ENCODE measurements around the gene SRGAP1. TPM values are rescaled to one million over a fixed set of nuclear protein-coding genes. Genes with fewer than 3 reads are reported as not detected.
A peak's percentile ranks its signal among the peaks of the same experiment; 100 is the strongest.

Gene SRGAP1
- total RNA-seq, 4 donors from 2014 or later: 7.6 to 17.5 (median 14.6) TPM

DNA sequence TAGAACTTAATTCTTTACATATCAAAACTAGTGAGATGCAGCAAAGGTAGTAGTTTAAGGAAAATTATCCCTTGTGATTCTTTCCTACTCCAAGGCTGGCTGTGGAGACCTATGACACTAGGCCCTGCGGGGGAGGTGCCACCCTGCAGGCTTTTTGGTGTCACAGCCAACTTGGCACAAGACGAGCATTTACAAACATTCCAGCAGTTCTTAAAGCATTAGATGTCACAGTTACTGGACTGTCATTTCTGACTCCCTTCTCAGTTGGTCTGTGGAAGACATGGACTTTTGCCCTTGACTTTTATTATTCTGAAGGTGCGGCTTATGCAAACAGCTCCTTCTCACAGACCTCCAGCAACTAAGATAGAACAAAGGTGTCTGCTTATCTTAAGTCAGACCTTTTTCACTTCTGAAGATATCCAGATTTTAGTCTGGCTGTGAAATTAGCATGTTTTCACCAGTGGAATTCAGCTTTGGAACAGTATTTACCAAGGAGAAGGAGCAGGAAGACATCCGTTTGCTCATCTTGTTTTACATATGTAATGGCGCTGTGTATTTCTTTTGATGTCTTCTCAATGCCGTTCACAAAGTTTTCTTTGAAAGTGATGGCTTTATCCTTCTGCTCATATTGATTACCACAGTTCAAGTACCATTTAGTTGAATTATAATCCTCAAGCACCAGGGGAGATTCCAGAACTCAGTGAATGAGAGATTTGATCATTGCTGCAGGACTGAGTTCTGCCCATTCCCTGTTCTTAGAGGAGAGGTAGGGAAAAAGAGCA, 17.9 kb downstream of the SRGAP1 start:
- intact Hi-C loops (cut with DNase I): no loop called here
- no peak for DNase-seq (ENCODE audit: extremely low spot score)
- WGBS: 70% methylated on average over 6 of the region's 6 CpGs
- Histone ChIP-seq H3K4me3 (no peak overlapping the region), H3K36me3 (no peaks in the 10 kb centered on the region), H3K27ac (replicated peaks in 1 of 4) (no peak overlapping the region), H3K9me3 (no peaks in the 10 kb centered on the region), H3K27me3 (no peaks in the 10 kb centered on the region), H3K4me1 (peaks cover 6 to 34% (median 24%) of the 10 kb centered on the region in 4 donors)
- TF ChIP-seq, protein P1, sequence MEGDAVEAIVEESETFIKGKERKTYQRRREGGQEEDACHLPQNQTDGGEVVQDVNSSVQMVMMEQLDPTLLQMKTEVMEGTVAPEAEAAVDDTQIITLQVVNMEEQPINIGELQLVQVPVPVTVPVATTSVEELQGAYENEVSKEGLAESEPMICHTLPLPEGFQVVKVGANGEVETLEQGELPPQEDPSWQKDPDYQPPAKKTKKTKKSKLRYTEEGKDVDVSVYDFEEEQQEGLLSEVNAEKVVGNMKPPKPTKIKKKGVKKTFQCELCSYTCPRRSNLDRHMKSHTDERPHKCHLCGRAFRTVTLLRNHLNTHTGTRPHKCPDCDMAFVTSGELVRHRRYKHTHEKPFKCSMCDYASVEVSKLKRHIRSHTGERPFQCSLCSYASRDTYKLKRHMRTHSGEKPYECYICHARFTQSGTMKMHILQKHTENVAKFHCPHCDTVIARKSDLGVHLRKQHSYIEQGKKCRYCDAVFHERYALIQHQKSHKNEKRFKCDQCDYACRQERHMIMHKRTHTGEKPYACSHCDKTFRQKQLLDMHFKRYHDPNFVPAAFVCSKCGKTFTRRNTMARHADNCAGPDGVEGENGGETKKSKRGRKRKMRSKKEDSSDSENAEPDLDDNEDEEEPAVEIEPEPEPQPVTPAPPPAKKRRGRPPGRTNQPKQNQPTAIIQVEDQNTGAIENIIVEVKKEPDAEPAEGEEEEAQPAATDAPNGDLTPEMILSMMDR (IDR thresholded peaks at IDR 0.05): no peak
- TF ChIP-seq POLR2A (IDR thresholded peaks at IDR 0.05; ENCODE audit: low read depth) (no peak), EP300 (IDR thresholded peaks at IDR 0.05) (no peak), POLR2AphosphoS5 (IDR thresholded peaks at IDR 0.05) (no peak)

DNA sequence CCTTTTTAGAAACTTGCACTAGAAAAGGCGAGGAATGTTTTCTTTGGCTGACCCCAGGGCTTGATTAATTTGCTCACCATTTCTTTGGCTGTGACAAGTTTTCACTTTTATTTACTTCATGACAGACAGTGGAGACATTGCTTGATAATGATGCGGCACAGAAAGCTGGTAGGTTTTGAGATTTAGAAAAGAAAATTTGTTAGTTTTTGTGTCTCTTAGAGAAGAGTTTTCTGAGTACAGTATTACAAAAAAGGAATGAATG, 18.4 kb downstream of the SRGAP1 start:
- peak; percentile 8 for DNase-seq (ENCODE audit: extremely low spot score)
- no peaks in the 10 kb centered on the region for H3K9me3 ChIP-seq
- no peaks in the 10 kb centered on the region for H3K36me3 ChIP-seq
- intact Hi-C loops (cut with DNase I): no loop called here
- H3K4me1 ChIP-seq: peaks cover 6 to 29% (median 24%) of the 10 kb centered on the region in 4 donors
- no peak overlapping the region for H3K27ac ChIP-seq (replicated peaks in 1 of 4)
- no peaks in the 10 kb centered on the region for H3K27me3 ChIP-seq
- H3K4me3 ChIP-seq: no peak overlapping the region
- WGBS: 70% methylated on average over 2 of the region's 2 CpGs
- TF ChIP-seq POLR2A (IDR thresholded peaks at IDR 0.05; ENCODE audit: low read depth) (no peak), EP300 (IDR thresholded peaks at IDR 0.05) (no peak), POLR2AphosphoS5 (IDR thresholded peaks at IDR 0.05) (no peak)
- TF ChIP-seq, protein P1 (IDR thresholded peaks at IDR 0.05): no peak

DNA sequence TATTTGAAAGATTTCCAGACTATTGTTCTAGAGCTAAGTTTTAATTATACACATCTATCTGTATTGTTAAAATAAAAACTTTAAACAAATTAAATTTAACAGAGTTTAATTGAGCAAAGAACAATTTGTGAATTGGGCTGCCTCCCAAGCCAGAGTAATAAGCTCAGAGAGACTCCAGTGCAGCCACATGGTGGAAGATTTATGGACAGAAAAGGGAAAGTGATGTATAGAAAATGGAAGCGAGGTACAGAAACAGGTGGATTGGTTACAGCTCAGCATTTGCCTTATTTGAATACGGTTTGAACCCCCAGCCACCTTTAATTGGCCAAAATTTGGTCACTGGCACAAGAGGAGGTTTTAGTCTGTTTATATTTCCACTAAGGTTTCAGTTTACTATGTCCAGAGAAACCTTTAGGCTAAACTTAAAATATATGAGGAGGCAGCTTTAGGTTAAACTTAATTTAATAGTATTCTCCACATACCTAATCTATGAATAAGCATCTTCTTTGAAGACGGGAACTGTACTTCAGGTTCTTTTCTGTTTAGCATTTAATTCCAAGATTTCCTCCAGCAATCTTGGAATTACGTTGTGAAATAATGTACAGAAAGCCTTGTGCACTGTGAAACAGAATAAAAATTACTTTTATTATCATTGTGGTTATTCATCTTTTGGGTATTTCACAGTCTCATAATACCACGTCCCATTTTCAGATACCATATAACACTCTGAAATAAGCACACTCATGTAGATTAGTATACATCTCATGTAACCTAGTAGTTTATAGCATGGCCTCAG, 19.4 kb downstream of the SRGAP1 start:
- TF ChIP-seq, protein P1 (IDR thresholded peaks at IDR 0.05): no peak
- TF ChIP-seq EP300 (IDR thresholded peaks at IDR 0.05): no peak
- no peak for TF ChIP-seq POLR2A (IDR thresholded peaks at IDR 0.05; ENCODE audit: low read depth)
- TF ChIP-seq POLR2AphosphoS5 (IDR thresholded peaks at IDR 0.05): no peak
- 80% methylated on average over 5 of the region's 5 CpGs for WGBS
- H3K4me1 ChIP-seq: peaks cover 6 to 26% (median 24%) of the 10 kb centered on the region in 4 donors
- no peaks in the 10 kb centered on the region for H3K9me3 ChIP-seq
- no peaks in the 10 kb centered on the region for H3K36me3 ChIP-seq
- H3K27me3 ChIP-seq: no peaks in the 10 kb centered on the region
- no peak overlapping the region for H3K27ac ChIP-seq (replicated peaks in 1 of 4)
- no peak overlapping the region for H3K4me3 ChIP-seq
- intact Hi-C loops (cut with DNase I): no loop called here
- peak; percentile 37 for DNase-seq (ENCODE audit: extremely low spot score)

DNA sequence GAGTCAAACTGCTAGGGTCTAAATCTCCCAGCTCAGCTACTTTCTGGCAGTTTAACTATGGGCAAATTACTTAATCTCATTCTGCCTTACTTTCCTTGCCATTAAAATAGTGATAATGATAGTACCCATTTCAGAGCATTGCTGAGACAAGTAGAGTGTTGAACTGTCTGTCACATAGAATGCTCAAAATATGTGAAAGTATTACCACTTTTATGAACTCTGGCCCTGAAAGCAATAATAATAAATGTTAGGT, 19.9 kb downstream of the SRGAP1 start:
- H3K36me3 ChIP-seq: no peaks in the 10 kb centered on the region
- intact Hi-C loops (cut with DNase I): no loop called here
- H3K27ac ChIP-seq (replicated peaks in 1 of 4): no peak overlapping the region
- TF ChIP-seq, protein P1 (IDR thresholded peaks at IDR 0.05): no peak
- TF ChIP-seq POLR2A (IDR thresholded peaks at IDR 0.05; ENCODE audit: low read depth): no peak
- no peak for TF ChIP-seq POLR2AphosphoS5 (IDR thresholded peaks at IDR 0.05)
- no peak for TF ChIP-seq EP300 (IDR thresholded peaks at IDR 0.05)
- no peak overlapping the region for H3K4me3 ChIP-seq
- DNase-seq (ENCODE audit: extremely low spot score): no peak
- peaks cover 6 to 26% (median 24%) of the 10 kb centered on the region in 4 donors for H3K4me1 ChIP-seq
- H3K27me3 ChIP-seq: no peaks in the 10 kb centered on the region
- no peaks in the 10 kb centered on the region for H3K9me3 ChIP-seq
